Trophoblast cell (in vitro differentiated cells and primary cell): Measurements from ENCODE around the gene RNF157.

Experiments used
- DNase-seq, 2 donors: peaks; one replicate each; pipeline ENCODE4 v3.0.0-alpha.2; 2016
- H2AFZ ChIP-seq: 2 replicates; pipeline ENCODE4 v1.6.1; 2013; ENCODE audit warnings: low read length, moderate library complexity, mild to moderate bottlenecking; ENCODE audit not compliant: insufficient read depth, poor library complexity
- H2AK5ac ChIP-seq: 2 replicates; pipeline ENCODE4 v1.6.1; 2013; ENCODE audit warnings: mild to moderate bottlenecking, low read length
- H2BK120ac ChIP-seq: 2 replicates; pipeline ENCODE4 v1.6.1; 2013; ENCODE audit warnings: low read length, mild to moderate bottlenecking, moderate library complexity; ENCODE audit not compliant: insufficient read depth, poor library complexity
- H2BK12ac ChIP-seq: 2 replicates; pipeline ENCODE4 v1.6.1; 2013; ENCODE audit warnings: mild to moderate bottlenecking, low read length, moderate library complexity
- H2BK5ac ChIP-seq: 2 replicates; pipeline ENCODE4 v1.6.1; 2013; ENCODE audit warnings: low read length, low read depth, moderate library complexity, mild to moderate bottlenecking; ENCODE audit not compliant: poor library complexity
- H3K14ac ChIP-seq: 2 replicates; pipeline ENCODE4 v1.6.1; 2013; ENCODE audit warnings: mild to moderate bottlenecking, low read length
- H3K18ac ChIP-seq: 2 replicates; pipeline ENCODE4 v1.6.1; 2013; ENCODE audit warnings: mild to moderate bottlenecking, low read length
- H3K23ac ChIP-seq: 2 replicates; pipeline ENCODE4 v1.6.1; 2013; ENCODE audit warnings: low read length
- H3K27ac ChIP-seq: 2 replicates; pipeline ENCODE4 v1.5.1; 2013; ENCODE audit warnings: low read depth, mild to moderate bottlenecking, inconsistent platforms, low read length, moderate library complexity
- H3K27me3 ChIP-seq: 2 replicates; pipeline ENCODE4 v1.6.1; 2013; ENCODE audit warnings: inconsistent platforms, mild to moderate bottlenecking, low read length, moderate library complexity; ENCODE audit not compliant: insufficient read depth
- H3K36me3 ChIP-seq, 2 experiments: 1 replicate in 1 of 2; 2 replicates in 1 of 2; pipeline ENCODE4 v1.6.1; 2013; ENCODE audit warnings: low read length in 2 of 2, mild to moderate bottlenecking in 2 of 2, moderate library complexity in 1 of 2; ENCODE audit not compliant: insufficient read depth in 2 of 2, control insufficient read depth in 1 of 2
- H3K4ac ChIP-seq: 2 replicates; pipeline ENCODE4 v1.6.1; 2013; ENCODE audit warnings: low read depth, mild to moderate bottlenecking, low read length, moderate library complexity
- H3K4me1 ChIP-seq, 2 experiments: 1 replicate in 1 of 2; 2 replicates in 1 of 2; pipeline ENCODE4 v1.6.1; 2013; ENCODE audit warnings: low read length in 2 of 2, mild to moderate bottlenecking in 2 of 2, moderate library complexity in 1 of 2; ENCODE audit not compliant: insufficient read depth in 2 of 2, control insufficient read depth in 1 of 2
- H3K4me2 ChIP-seq: 2 replicates; pipeline ENCODE4 v1.6.1; 2013; ENCODE audit warnings: inconsistent platforms, mild to moderate bottlenecking, low read length, moderate library complexity
- H3K4me3 ChIP-seq: 2 replicates; pipeline ENCODE4 v1.5.1; 2013; ENCODE audit warnings: mild to moderate bottlenecking, low read depth, low read length, inconsistent platforms
- H3K79me1 ChIP-seq: one replicate; pipeline ENCODE4 v1.6.1; 2013; ENCODE audit warnings: low read length
- H3K79me2 ChIP-seq: 2 replicates; pipeline ENCODE4 v1.6.1; 2013; ENCODE audit warnings: low read length, mild to moderate bottlenecking; ENCODE audit not compliant: control insufficient read depth, insufficient read depth, poor library complexity
- H3K9ac ChIP-seq: 2 replicates; pipeline ENCODE4 v1.6.1; 2013; ENCODE audit warnings: mild to moderate bottlenecking, low read length
- H3K9me3 ChIP-seq: 2 replicates; pipeline ENCODE4 v1.6.1; 2013; ENCODE audit warnings: low read depth, mild to moderate bottlenecking, control low read depth, inconsistent platforms, low read length; ENCODE audit not compliant: insufficient read depth
- H4K12ac ChIP-seq: 2 replicates; pipeline ENCODE4 v1.6.1; 2013; ENCODE audit warnings: low read depth, mild to moderate bottlenecking, low read length, moderate library complexity
- H4K8ac ChIP-seq: 2 replicates; pipeline ENCODE4 v1.6.1; 2013; ENCODE audit warnings: low read depth, mild to moderate bottlenecking, low read length, moderate library complexity
- H4K91ac ChIP-seq: one replicate; pipeline ENCODE4 v1.6.1; 2013; ENCODE audit warnings: low read depth, mild to moderate bottlenecking, low read length, moderate library complexity
- WGBS: extraction: QIAGEN DNeasy Blood & Tissue Kit; methylation state at CpG from one replicate; pipeline ENCODE4 v1.1.7; 2013; ENCODE audit warnings: missing lambda C conversion rate; ENCODE audit not compliant: insufficient read length, insufficient coverage; ENCODE audit errors: extremely low coverage; 5-methylcytosine and 5-hydroxymethylcytosine counted together

The RNF157 gene

GRCh38 chr17:76171706-76172105, 68.6 kb downstream of the RNF157 start:
- Histone ChIP-seq H3K27me3 (no peaks in the 10 kb centered on the region), H4K91ac (no peak overlapping the region), H3K23ac (no peak overlapping the region), H3K79me1 (no peaks in the 10 kb centered on the region), H2BK120ac (no peak overlapping the region), H3K27ac (no peak overlapping the region), H3K9me3 (no peaks in the 10 kb centered on the region), H3K4me1 (no peaks in the 10 kb centered on the region), H3K4ac (no peak overlapping the region), H3K4me3 (no peak overlapping the region), H2AFZ (no peak overlapping the region), H3K36me3 (no peaks in the 10 kb centered on the region), H2BK5ac (no peak overlapping the region), H3K18ac (no peak overlapping the region), H4K8ac (no peak overlapping the region), H2BK12ac (no peak overlapping the region), H3K79me2 (no peaks in the 10 kb centered on the region), H4K12ac (no peak overlapping the region), H3K14ac (no peak overlapping the region), H3K9ac (no peak overlapping the region), H3K4me2 (no peak overlapping the region), H2AK5ac (no peak overlapping the region)
- WGBS, result no CpG with 5 or more reads among the region's 4 CpGs
- no peak for DNase-seq

DNA sequence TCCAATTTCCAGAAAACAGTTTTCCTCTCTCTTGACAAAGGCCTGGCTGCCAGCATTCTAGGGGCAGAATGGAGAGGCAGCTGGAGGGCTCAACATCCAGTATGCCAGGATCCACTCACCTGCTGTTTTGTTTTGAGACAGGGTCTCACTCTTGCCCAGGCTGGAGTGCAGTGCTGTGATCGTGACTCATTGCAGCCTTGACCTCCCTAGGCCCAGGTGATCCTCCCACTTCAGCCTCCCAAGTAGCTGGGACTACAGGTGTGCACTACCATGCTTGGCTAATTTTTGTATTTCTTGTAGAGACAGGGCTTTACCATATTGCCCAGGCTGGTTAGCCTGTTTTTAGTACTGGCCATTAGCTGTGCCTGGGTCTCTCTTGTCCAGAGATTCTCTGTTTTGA, 70.2 kb downstream of the RNF157 start:
- no peaks in the 10 kb centered on the region for H3K9me3 ChIP-seq
- H3K14ac ChIP-seq, result no peak overlapping the region
- no peak overlapping the region for H3K9ac ChIP-seq
- H2BK120ac ChIP-seq, result no peak overlapping the region
- H3K18ac ChIP-seq, result no peak overlapping the region
- H3K79me1 ChIP-seq, result no peaks in the 10 kb centered on the region
- no peak overlapping the region for H4K8ac ChIP-seq
- no peak overlapping the region for H4K91ac ChIP-seq
- no peak overlapping the region for H3K27ac ChIP-seq
- WGBS, result no CpG with 5 or more reads among the region's 1 CpG
- no peak overlapping the region for H3K4ac ChIP-seq
- no peaks in the 10 kb centered on the region for H3K4me1 ChIP-seq
- no peak overlapping the region for H3K23ac ChIP-seq
- H2AK5ac ChIP-seq, result no peak overlapping the region
- H3K79me2 ChIP-seq, result no peaks in the 10 kb centered on the region
- H2BK12ac ChIP-seq, result no peak overlapping the region
- H4K12ac ChIP-seq, result no peak overlapping the region
- H2AFZ ChIP-seq, result no peak overlapping the region
- H3K4me3 ChIP-seq, result no peak overlapping the region
- no peak overlapping the region for H2BK5ac ChIP-seq
- no peak for DNase-seq
- H3K27me3 ChIP-seq, result no peaks in the 10 kb centered on the region
- H3K4me2 ChIP-seq, result no peak overlapping the region
- no peaks in the 10 kb centered on the region for H3K36me3 ChIP-seq

DNA sequence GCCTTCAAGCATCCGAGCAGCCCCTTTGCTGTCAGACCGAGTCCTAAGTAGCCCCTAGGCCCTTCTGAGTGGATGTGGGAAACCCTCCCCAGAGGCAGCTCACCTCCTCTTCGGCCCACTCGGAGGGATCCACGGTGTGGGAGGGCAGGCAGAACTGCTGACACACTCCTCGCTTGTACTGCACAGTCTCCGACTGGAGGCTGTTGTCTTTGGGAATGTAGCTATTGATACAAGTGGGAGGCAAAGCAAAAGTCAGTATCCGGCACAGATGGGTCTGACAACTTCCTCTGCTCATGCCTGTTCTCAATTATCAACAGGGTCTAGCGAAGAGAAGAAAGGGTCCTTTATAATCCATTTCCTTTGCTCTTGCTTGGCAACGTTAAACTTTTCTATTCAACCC, 73.4 kb downstream of the RNF157 start:
- H3K9ac ChIP-seq, result no peak overlapping the region
- no peak overlapping the region for H4K12ac ChIP-seq
- H3K18ac ChIP-seq, result no peak overlapping the region
- no peak for DNase-seq
- no peak overlapping the region for H3K4me3 ChIP-seq
- no peak overlapping the region for H3K27ac ChIP-seq
- H3K4ac ChIP-seq, result no peak overlapping the region
- H3K4me2 ChIP-seq, result no peak overlapping the region
- no peak overlapping the region for H4K8ac ChIP-seq
- H3K79me1 ChIP-seq, result no peaks in the 10 kb centered on the region
- no peaks in the 10 kb centered on the region for H3K36me3 ChIP-seq
- no peak overlapping the region for H3K14ac ChIP-seq
- no peak overlapping the region for H2AFZ ChIP-seq
- H2BK5ac ChIP-seq, result no peak overlapping the region
- no peaks in the 10 kb centered on the region for H3K27me3 ChIP-seq
- no CpG with 5 or more reads among the region's 10 CpGs for WGBS
- H3K23ac ChIP-seq, result no peak overlapping the region
- H3K9me3 ChIP-seq, result no peaks in the 10 kb centered on the region
- H4K91ac ChIP-seq, result no peak overlapping the region
- no peak overlapping the region for H2BK12ac ChIP-seq
- no peaks in the 10 kb centered on the region for H3K4me1 ChIP-seq
- H3K79me2 ChIP-seq, result no peaks in the 10 kb centered on the region
- no peak overlapping the region for H2AK5ac ChIP-seq
- H2BK120ac ChIP-seq, result no peak overlapping the region

GRCh38 chr17:76166168-76166567, 74.1 kb downstream of the RNF157 start:
- Histone ChIP-seq H4K91ac (no peak overlapping the region), H3K4me3 (no peak overlapping the region), H3K18ac (no peak overlapping the region), H3K9ac (no peak overlapping the region), H4K8ac (no peak overlapping the region), H2AK5ac (no peak overlapping the region), H3K14ac (no peak overlapping the region), H3K79me2 (no peaks in the 10 kb centered on the region), H3K9me3 (no peaks in the 10 kb centered on the region), H3K27me3 (no peaks in the 10 kb centered on the region), H3K4me1 (no peaks in the 10 kb centered on the region), H3K79me1 (no peaks in the 10 kb centered on the region), H3K23ac (no peak overlapping the region), H4K12ac (no peak overlapping the region), H2BK120ac (no peak overlapping the region), H3K4me2 (no peak overlapping the region), H3K36me3 (no peaks in the 10 kb centered on the region), H2BK5ac (no peak overlapping the region), H2AFZ (no peak overlapping the region), H3K4ac (no peak overlapping the region), H3K27ac (no peak overlapping the region), H2BK12ac (no peak overlapping the region)
- no CpG with 5 or more reads among the region's 7 CpGs for WGBS
- no peak for DNase-seq
